Activated T-cell treated with anti-CD3 and anti-CD28 coated beads for 1 hour (primary cell): ENCODE measurements around the gene MRC2.

Experiments
- DNase-seq: peaks from one replicate; pipeline ENCODE4 v3.0.0-alpha.2; 2020; ENCODE audit warnings: low read depth

The MRC2 gene

GRCh38 chr17:62663304-62663703 is 35.8 kb downstream of the MRC2 start:
- DNase-seq, result no peak

- DNase-seq, result no peak
These were observed 37.1 kb downstream of the MRC2 start for GRCh38 chr17:62664336-62665120.

GRCh38 chr17:62665599-62665998 is 38.1 kb downstream of the MRC2 start:
- DNase-seq, result no peak

- DNase-seq, result no peak
These were observed 38.8 kb downstream of the MRC2 start for GRCh38 chr17:62666061-62666800.

GRCh38 chr17:62666801-62667591 is 39.5 kb downstream of the MRC2 start:
- DNase-seq, result no peak

GRCh38 chr17:62668091-62668804 is 40.8 kb downstream of the MRC2 start:
- no peak for DNase-seq

GRCh38 chr17:62670202-62670821 is 42.8 kb downstream of the MRC2 start:
- DNase-seq, result no peak

- no peak for DNase-seq
These were observed 44.1 kb downstream of the MRC2 start for GRCh38 chr17:62671553-62671952.

- DNase-seq, result no peak
These were observed 45.5 kb downstream of the MRC2 start for GRCh38 chr17:62672957-62673356.

- no peak for DNase-seq
These were observed 46.3 kb downstream of the MRC2 start for GRCh38 chr17:62673614-62674362.

GRCh38 chr17:62674363-62674739 is 46.9 kb downstream of the MRC2 start:
- DNase-seq, result no peak

GRCh38 chr17:62674841-62675240 is 47.4 kb downstream of the MRC2 start:
- no peak for DNase-seq

GRCh38 chr17:62675260-62675659 is 47.8 kb downstream of the MRC2 start:
- DNase-seq, result no peak

GRCh38 chr17:62675701-62676100 is 48.2 kb downstream of the MRC2 start:
- DNase-seq, result no peak

- no peak for DNase-seq
These were observed 48.9 kb downstream of the MRC2 start for GRCh38 chr17:62676231-62676943.

GRCh38 chr17:62676952-62677596 is 49.6 kb downstream of the MRC2 start:
- no peak for DNase-seq

GRCh38 chr17:62678214-62678919 is 50.9 kb downstream of the MRC2 start:
- DNase-seq, result no peak

GRCh38 chr17:62679866-62680377 is 52.5 kb downstream of the MRC2 start:
- DNase-seq, result no peak

GRCh38 chr17:62680541-62681052 is 53.1 kb downstream of the MRC2 start:
- no peak for DNase-seq
